Measurements from ENCODE around the gene KAZN.
"Not testable (repeated sequence)": the region's sequence is repeated elsewhere in the genome, so short reads cannot be mapped to it uniquely, and the experiment has no call there.

The KAZN gene

DNA sequence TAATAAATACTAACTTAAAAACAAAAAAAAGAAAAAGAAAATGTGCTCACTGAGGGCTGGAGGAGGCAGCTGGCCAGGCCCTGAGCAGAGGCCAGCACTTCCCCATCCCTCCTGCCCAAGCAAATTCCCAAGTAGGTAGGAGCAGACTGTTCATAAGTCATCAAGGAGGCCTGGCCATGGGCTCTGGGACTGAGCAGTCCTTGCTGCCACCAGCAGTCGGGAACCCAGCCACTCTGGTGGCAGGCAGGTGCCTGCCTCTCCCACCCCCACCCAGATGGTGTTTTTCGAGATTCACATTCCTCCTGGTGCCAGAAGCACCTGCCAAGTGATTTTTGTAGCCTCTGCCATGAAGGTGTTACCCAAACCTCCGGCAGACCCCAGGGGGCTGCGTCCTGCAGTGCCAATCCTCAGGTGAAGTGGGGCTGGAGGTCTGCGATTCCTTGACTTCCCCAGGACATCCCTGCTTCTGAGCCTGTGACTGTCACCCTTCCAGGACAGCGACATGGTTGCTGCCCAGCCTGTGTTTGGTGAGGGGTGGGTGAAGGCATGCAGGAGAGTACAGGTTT lies 350.9 kb downstream of the KAZN start:
- no peak for FAIRE-seq
- DNase-seq (ENCODE audit: low spot score), result no peak

DNA sequence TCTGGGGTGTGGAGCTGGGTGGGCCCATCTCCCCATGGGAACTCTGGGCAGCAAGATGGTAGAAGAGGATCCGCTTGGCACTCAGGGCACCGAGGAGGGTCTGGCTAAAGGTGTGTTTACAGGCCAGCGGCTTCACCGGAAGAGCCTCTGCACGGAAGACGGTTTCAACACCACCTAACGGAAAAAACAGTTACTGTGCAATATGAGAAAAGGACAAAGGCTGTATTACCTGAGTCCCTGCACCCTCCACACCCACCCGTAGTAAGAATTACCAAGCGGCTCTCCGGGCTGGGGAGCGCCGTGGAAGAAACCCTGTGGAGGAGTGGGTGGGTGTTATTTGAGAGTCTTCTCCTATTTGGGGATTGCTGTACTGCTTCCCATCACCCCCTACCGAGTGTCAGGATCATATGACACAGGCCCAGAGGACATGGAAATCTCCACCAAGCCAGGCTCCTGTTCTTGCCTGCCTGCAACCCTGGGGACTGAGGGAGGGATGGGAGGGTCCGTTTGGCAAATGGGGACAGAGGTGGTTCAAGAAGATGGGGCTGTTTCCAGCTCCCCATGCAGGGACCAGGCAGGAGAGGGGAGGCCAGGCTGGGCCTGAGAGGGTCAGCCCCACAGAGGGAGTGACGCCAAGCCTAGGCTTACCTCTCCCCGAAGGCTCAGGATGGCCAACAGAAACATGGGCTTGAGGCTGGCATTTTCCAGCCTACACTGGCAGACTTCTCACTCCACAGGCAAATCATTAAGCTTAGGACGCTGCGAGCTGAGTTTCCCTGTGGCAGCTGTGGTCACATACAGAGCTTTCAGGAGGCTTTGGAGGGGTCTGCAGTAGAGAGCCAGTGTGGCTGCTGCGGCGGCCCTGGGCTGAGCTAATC lies 351.6 kb downstream of the KAZN start:
- no peak for FAIRE-seq
- no peak for DNase-seq (ENCODE audit: low spot score)

GRCh38 chr1:14951766-14952165 lies 353.3 kb downstream of the KAZN start:
- DNase-seq (ENCODE audit: low spot score) (no peak), FAIRE-seq (no peak)

GRCh38 chr1:14952626-14953314 lies 354.3 kb downstream of the KAZN start:
- no peak for FAIRE-seq
- no peak for DNase-seq (ENCODE audit: low spot score)

DNA sequence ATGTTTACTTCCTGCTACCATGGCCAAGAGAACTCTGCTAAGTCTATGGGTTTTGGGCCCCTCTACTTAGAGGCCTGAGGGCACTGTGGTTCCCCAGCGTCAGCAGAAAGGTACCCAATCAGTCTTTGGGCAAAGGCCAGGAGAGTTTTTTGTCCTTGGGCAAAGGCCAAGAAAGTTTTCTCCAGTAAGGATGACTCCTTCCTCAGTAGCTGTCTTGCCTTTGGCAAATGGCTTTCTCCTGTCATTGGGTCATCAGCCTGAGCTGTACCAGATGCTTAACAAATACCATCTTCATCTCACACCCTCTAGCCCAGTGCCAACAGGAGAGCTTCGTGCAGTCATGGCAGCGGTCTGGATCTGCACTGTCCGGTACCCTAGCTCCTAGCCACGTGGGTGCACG lies 355.7 kb downstream of the KAZN start:
- DNase-seq (ENCODE audit: low spot score) (no peak), FAIRE-seq (no peak)

GRCh38 chr1:14954930-14955329 lies 356.4 kb downstream of the KAZN start:
- FAIRE-seq (no peak), DNase-seq (ENCODE audit: low spot score) (no peak)

DNA sequence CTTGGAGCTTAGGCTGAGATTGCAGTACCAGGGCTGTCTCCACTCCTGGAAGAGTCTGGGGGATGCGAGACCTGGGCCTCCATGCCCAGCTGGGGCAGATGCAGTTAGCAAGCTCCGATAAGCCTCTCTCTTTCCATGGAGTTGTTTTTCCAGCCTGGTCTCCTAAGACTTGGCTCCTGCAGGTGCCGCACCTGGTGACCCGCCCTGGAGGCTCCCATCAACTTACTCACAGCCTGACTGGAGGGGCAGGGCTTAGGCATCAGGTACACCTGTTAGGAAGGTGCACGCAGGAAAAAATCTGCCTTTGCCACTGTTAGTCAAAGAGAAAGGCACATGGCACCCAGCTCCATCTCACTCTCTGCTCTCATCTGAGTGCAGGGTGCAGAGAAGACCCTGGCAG lies 356.9 kb downstream of the KAZN start:
- DNase-seq (ENCODE audit: low spot score) (no peak), FAIRE-seq (no peak)

DNA sequence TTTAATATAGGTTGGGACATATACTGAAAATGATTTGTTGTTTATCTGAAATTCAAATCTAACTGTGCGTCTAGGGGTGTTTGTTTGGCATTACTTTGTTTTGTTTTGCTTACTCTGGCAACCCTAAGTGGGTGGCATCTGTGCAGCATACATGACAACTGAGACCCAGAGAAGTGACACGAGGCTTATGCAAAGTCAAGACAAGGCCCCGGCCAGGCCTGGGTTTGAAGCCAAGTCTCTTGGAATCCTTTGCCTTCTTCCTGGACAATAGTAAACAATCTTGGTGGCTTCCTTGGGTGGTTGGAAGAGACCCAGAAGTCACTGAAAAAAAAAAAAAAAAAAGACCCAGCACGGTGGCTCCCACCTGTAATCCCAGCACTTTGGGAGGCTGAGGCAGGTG lies 357.5 kb downstream of the KAZN start:
- no peak for FAIRE-seq
- DNase-seq (ENCODE audit: low spot score), result no peak

- no peak for FAIRE-seq
Measured at GRCh38 chr1:14956579-14957195, 358.2 kb downstream of the KAZN start.

GRCh38 chr1:14957375-14958098 lies 359.1 kb downstream of the KAZN start:
- no peak for FAIRE-seq
- DNase-seq (ENCODE audit: low spot score), result no peak

More at GRCh38 chr1:14956579-14957195, 358.2 kb downstream of the KAZN start:
- no peak for DNase-seq (ENCODE audit: low spot score)

GRCh38 chr1:14958249-14959058 lies 360.0 kb downstream of the KAZN start:
- no peak for DNase-seq (ENCODE audit: low spot score)
- no peak for FAIRE-seq

DNA sequence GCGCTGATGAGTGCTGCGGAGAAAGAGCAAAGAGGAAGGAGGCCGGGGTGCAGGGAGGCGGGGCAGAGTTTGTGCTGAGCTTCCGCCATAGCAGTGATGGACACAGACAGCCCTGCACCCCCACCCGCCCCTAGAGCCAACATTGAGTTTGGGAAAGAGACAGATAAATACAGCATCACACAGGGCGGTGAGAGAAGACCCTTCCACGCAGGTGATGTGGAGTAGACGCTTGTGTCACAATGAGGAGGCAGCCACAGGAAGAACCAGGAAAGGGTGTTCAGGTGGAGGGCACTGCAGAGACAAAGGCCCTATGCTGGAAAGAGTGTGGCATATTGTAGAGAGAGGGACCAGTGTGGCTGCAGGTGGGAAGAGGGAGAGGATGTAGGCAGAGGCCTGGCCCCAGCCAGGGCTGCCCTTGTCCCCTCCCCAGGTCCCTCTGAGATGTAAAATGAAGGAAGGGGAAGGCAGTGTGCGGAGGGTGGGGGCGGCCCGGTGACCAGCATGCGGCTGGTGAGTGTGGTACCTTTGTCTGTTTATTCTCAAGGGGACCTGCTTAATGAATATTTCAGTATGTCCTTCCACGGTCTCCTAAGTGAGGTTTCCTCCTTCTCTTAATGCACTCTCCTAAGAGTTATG lies 360.7 kb downstream of the KAZN start:
- FAIRE-seq, result no peak
- DNase-seq (ENCODE audit: low spot score), result no peak

- no peak for FAIRE-seq
- DNase-seq (ENCODE audit: low spot score), result no peak
Measured at GRCh38 chr1:14961661-14962267, 363.3 kb downstream of the KAZN start.

GRCh38 chr1:14962407-14962806 lies 363.9 kb downstream of the KAZN start:
- no peak for FAIRE-seq

DNA sequence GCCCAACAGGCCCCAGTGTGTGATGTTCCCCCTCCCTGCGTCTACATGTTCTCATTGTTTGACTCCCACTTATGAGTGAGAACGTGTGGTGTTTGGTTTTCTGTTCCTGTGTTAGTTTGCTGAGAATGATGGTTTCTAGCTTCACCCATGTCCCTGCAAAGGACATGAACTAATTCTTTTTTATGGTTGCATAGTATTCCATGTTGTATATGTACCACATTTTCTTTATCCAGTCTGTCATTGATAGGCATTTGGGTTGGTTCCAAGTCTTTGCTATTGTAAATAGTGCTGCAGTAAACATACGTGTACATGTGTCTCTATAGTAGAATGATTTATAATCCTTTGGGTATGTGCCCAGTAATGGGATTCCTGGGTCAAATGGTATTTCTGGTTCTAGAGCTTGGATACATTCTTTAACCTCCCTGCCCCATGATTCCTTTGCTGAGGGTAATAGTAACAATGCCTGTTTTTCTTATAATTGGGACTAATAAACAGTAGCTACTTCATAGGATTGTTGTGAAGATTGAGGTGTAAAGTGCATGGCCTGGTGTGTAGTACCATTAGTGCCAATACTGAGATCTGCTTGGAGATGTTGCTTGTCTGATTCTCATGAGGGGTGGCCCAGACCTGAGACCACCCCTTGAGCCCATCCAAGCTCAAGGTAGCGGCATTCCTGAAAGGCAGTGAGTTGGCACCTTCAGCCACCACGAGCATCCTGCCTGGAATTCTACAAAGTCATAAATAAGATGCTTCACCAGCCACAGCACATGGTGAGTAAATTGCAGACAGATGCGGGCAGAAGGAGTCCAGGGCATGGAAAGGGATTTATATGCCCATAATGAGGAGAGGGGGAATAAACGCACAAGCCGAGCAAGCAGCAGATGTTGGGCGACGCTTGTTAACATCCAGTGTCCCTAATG lies 365.6 kb downstream of the KAZN start:
- FAIRE-seq; DNase-seq (ENCODE audit: low spot score): not testable (repeated sequence)

More at GRCh38 chr1:14962407-14962806, 363.9 kb downstream of the KAZN start:
- DNase-seq (ENCODE audit: low spot score), result no peak

GRCh38 chr1:14964711-14965055 lies 366.2 kb downstream of the KAZN start:
- FAIRE-seq, result no peak

GRCh38 chr1:14968251-14968851 lies 369.9 kb downstream of the KAZN start:
- no peak for FAIRE-seq

More at GRCh38 chr1:14964711-14965055, 366.2 kb downstream of the KAZN start:
- DNase-seq (ENCODE audit: low spot score), result no peak

GRCh38 chr1:14969006-14969405 lies 370.5 kb downstream of the KAZN start:
- DNase-seq (ENCODE audit: low spot score) (no peak), FAIRE-seq (no peak)

More at GRCh38 chr1:14968251-14968851, 369.9 kb downstream of the KAZN start:
- no peak for DNase-seq (ENCODE audit: low spot score)

Data from urothelium cell line (cell line).